Endodermal cell (in vitro differentiated cells): Measurements from ENCODE around the gene ZSCAN30. TPM values are rescaled to one million over a fixed set of nuclear protein-coding genes. Genes with fewer than 3 reads are reported as not detected.

Source experiments
- DNase-seq: peaks from one replicate; pipeline ENCODE4 v3.0.0-alpha.2; 2017
- H3K27ac ChIP-seq: 2 replicates; pipeline ENCODE4 v1.5.1; 2013; ENCODE audit warnings: mild to moderate bottlenecking, low read depth, low read length, moderate library complexity
- H3K27me3 ChIP-seq: 2 replicates; pipeline ENCODE4 v1.6.1; 2013; ENCODE audit warnings: mild to moderate bottlenecking, low read length, moderate library complexity; ENCODE audit not compliant: insufficient read depth, control insufficient read depth, poor library complexity, severe bottlenecking
- H3K36me3 ChIP-seq: 2 replicates; pipeline ENCODE4 v1.7.0; 2013; ENCODE audit warnings: mild to moderate bottlenecking, low read length, moderate library complexity; ENCODE audit not compliant: control insufficient read depth, insufficient read depth
- H3K4me1 ChIP-seq: one replicate; pipeline ENCODE4 v1.7.0; 2013; ENCODE audit warnings: low read length; ENCODE audit not compliant: control insufficient read depth, insufficient read depth
- H3K4me3 ChIP-seq: 2 replicates; pipeline ENCODE4 v1.5.1; 2013; ENCODE audit warnings: mild to moderate bottlenecking, low read length, moderate library complexity
- H3K9ac ChIP-seq: 2 replicates; pipeline ENCODE4 v1.6.1; 2013; ENCODE audit warnings: mild to moderate bottlenecking, low read length, moderate library complexity; ENCODE audit not compliant: poor library complexity, severe bottlenecking; ENCODE audit errors: extremely low read depth
- H3K9me3 ChIP-seq: 2 replicates; pipeline ENCODE4 v1.6.1; 2013; ENCODE audit warnings: mild to moderate bottlenecking, low read length, moderate library complexity; ENCODE audit not compliant: control insufficient read depth
- H3K27ac Mint-ChIP-seq: 2 replicates; pipeline ENCODE4 v1.8.0; 2020; ENCODE audit warnings: mixed read lengths
- H3K27me3 Mint-ChIP-seq: 2 replicates; pipeline ENCODE4 v1.8.0; 2021; ENCODE audit warnings: mild to moderate bottlenecking, mixed read lengths; ENCODE audit not compliant: insufficient read depth
- H3K36me3 Mint-ChIP-seq: 2 replicates; pipeline ENCODE4 v1.8.0; 2020; ENCODE audit warnings: low read depth, mixed read lengths
- H3K4me1 Mint-ChIP-seq: 2 replicates; pipeline ENCODE4 v1.8.0; 2020; ENCODE audit warnings: mixed read lengths
- H3K4me3 Mint-ChIP-seq: 2 replicates; pipeline ENCODE4 v1.8.0; 2020; ENCODE audit warnings: mild to moderate bottlenecking, moderate library complexity, mixed read lengths
- H3K9me3 Mint-ChIP-seq: 2 replicates; pipeline ENCODE4 v1.8.0; 2020; ENCODE audit warnings: mild to moderate bottlenecking, mixed read lengths
- WGBS, 2 experiments: methylation state at CpG; one replicate each; pipeline versions ENCODE4 v1.1.5 to v1.1.7; 2013; ENCODE audit warnings: missing lambda C conversion rate in 2 of 2, mixed read lengths in 1 of 2; ENCODE audit not compliant: insufficient coverage in 1 of 2, insufficient read length in 1 of 2; 5-methylcytosine and 5-hydroxymethylcytosine counted together
- total RNA-seq, 2 donors: library from RNA; stranded (reverse); fragmentation: NEBNext Ultra II Directional in 1 of 2; extraction: Animal tissue kit (Norgen Biotek cat#: 25700) in 1 of 2; gene quantifications; 2 replicates in 1 of 2; 3 replicates in 1 of 2; pipeline ENCODE4 v1.2.1, GENCODE V29; 2021
- TF ChIP-seq, protein P1 (sequence below): fragments of 200-600 bp; sonication (generic); conservative IDR thresholded peaks from 2 replicates; pipeline ENCODE4 v1.5.0; 2021; ENCODE audit warnings: antibody characterized with exemption, mild to moderate bottlenecking

ZSCAN30 gene
- total RNA-seq, 2 donors from 2014 or later: 20.1 to 29.6 TPM

DNA sequence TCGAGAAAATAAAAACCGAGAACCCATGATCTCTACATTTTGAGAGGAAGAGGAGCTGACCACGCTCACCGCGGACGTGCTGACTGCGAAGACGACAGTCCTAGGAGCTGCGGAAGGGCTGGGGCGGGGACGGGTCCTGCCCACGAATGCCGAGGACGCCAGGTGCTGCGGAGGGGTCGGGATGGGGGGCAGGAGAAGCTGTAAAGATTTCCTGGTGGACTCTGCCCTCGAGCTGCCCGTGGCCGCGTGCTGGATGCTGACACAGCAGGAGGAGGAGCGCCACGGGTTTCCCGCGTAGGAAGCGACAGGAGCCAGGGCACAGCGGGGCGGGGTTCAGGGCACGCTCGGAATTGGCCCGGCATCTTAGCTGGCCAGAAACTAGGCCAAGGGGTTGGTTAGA is 22.2 kb downstream of the ZSCAN30 start:
- no peak overlapping the region for H3K9ac ChIP-seq
- Mint-ChIP-seq H3K4me3 (peak overlapping the region; percentile 34), H3K27me3 (no peaks in the 10 kb centered on the region), H3K9me3 (peaks cover 41% of the 10 kb centered on the region), H3K27ac (no peak overlapping the region), H3K36me3 (peaks cover 58% of the 10 kb centered on the region), H3K4me1 (no peaks in the 10 kb centered on the region)
- H3K4me3 ChIP-seq: no peak overlapping the region
- peaks cover 27% of the 10 kb centered on the region for H3K9me3 ChIP-seq
- DNase-seq: no peak
- TF ChIP-seq, protein P1, sequence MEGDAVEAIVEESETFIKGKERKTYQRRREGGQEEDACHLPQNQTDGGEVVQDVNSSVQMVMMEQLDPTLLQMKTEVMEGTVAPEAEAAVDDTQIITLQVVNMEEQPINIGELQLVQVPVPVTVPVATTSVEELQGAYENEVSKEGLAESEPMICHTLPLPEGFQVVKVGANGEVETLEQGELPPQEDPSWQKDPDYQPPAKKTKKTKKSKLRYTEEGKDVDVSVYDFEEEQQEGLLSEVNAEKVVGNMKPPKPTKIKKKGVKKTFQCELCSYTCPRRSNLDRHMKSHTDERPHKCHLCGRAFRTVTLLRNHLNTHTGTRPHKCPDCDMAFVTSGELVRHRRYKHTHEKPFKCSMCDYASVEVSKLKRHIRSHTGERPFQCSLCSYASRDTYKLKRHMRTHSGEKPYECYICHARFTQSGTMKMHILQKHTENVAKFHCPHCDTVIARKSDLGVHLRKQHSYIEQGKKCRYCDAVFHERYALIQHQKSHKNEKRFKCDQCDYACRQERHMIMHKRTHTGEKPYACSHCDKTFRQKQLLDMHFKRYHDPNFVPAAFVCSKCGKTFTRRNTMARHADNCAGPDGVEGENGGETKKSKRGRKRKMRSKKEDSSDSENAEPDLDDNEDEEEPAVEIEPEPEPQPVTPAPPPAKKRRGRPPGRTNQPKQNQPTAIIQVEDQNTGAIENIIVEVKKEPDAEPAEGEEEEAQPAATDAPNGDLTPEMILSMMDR: no peak
- H3K27me3 ChIP-seq: no peaks in the 10 kb centered on the region
- 91 to 95% methylated on average over 28 to 30 of the region's 30 CpGs for WGBS, 2 experiments
- no peaks in the 10 kb centered on the region for H3K4me1 ChIP-seq
- no peak overlapping the region for H3K27ac ChIP-seq
- H3K36me3 ChIP-seq: peaks cover 7% of the 10 kb centered on the region

DNA sequence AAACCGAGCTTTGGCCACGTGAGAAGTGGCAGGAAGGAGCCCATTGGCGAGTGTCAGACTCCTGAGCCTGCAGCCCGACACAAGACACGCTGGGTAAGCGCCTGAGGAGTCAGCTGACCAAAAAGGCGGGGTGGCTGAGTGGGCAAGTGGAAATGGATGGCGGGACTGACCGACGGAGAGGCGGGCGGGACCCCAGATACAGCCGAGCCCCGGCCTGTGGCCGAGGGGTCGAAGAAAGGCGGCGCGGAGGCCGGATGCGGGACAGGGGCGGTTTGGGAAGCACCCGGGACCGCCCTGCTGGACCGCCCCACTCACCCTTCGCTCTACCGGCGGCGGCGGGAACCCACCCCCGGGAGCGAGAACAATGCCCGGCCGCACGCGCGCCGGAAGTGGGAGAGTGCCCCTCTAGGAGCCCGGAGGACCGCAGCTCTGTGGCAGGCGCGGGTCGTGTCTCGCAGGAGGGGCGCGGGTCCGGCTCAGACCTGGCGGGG is 22.8 kb downstream of the ZSCAN30 start:
- H3K4me1 Mint-ChIP-seq: no peaks in the 10 kb centered on the region
- peaks cover 58% of the 10 kb centered on the region for H3K36me3 Mint-ChIP-seq
- H3K36me3 ChIP-seq: peaks cover 13% of the 10 kb centered on the region
- no peak overlapping the region for H3K4me3 ChIP-seq
- peaks cover 25% of the 10 kb centered on the region for H3K9me3 ChIP-seq
- H3K4me3 Mint-ChIP-seq: peak overlapping the region; percentile 34
- peaks cover 35% of the 10 kb centered on the region for H3K9me3 Mint-ChIP-seq
- no peaks in the 10 kb centered on the region for H3K27me3 ChIP-seq
- H3K27ac ChIP-seq: no peak overlapping the region
- no peaks in the 10 kb centered on the region for H3K4me1 ChIP-seq
- H3K27ac Mint-ChIP-seq: no peak overlapping the region
- WGBS, 2 experiments: 80 to 97% methylated on average over 1 to 45 of the region's 48 CpGs
- TF ChIP-seq, protein P1: no peak
- no peak overlapping the region for H3K9ac ChIP-seq
- H3K27me3 Mint-ChIP-seq: no peaks in the 10 kb centered on the region
- no peak for DNase-seq

DNA sequence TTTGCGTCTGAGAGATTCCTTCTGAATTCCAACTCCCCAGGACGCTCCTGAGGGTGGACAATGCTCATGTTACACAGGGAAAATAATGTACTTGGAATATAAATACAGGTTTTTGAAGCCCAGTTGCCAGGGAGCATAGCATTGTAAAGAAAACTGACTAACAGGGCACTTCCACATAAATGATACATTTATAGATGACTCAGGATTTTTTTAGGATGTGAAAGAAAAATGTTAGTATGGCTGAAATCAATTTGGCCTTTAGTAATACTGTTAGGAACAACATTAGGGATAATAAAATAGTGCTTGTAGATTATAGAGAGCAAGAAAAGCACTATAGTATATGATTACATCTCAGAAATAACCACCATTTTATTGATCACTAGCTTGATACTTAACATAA is 25.6 kb downstream of the ZSCAN30 start:
- 88 to 100% methylated on average over 2 of the region's 2 CpGs for WGBS, 2 experiments

More for the DNA sequence above, 25.6 kb downstream of the ZSCAN30 start:
- Mint-ChIP-seq H3K4me1 (no peaks in the 10 kb centered on the region), H3K27ac (no peak overlapping the region), H3K9me3 (peaks cover 25% of the 10 kb centered on the region), H3K4me3 (no peak overlapping the region), H3K27me3 (no peaks in the 10 kb centered on the region), H3K36me3 (peaks cover 74% of the 10 kb centered on the region)
- Histone ChIP-seq H3K27ac (no peak overlapping the region), H3K27me3 (no peaks in the 10 kb centered on the region), H3K9ac (no peak overlapping the region), H3K4me1 (no peaks in the 10 kb centered on the region), H3K4me3 (no peak overlapping the region), H3K36me3 (peaks cover 21% of the 10 kb centered on the region), H3K9me3 (peaks cover 16% of the 10 kb centered on the region)
- DNase-seq: no peak
- TF ChIP-seq, protein P1: no peak
